Activated naive CD8-positive, alpha-beta T cell treated with anti-CD3 and anti-CD28 coated beads for 36 hours (primary cell): ENCODE results near the gene SPDYE1. TPM values are rescaled to one million over a fixed set of nuclear protein-coding genes. Genes with fewer than 3 reads are reported as not detected.
A peak's percentile ranks its signal among the peaks of the same experiment; 100 is the strongest.

Experiments
- DNase-seq: peaks from one replicate; pipeline ENCODE4 v3.0.0; 2021
- H3K27ac Mint-ChIP-seq: one replicate; pipeline ENCODE4 v1.8.0; 2022; ENCODE audit warnings: mild to moderate bottlenecking, moderate library complexity, mixed read lengths
- H3K27me3 Mint-ChIP-seq: one replicate; pipeline ENCODE4 v1.8.0; 2022; ENCODE audit warnings: mild to moderate bottlenecking, mixed read lengths
- H3K36me3 Mint-ChIP-seq: one replicate; pipeline ENCODE4 v1.8.0; 2021; ENCODE audit warnings: mild to moderate bottlenecking, mixed read lengths
- H3K4me1 Mint-ChIP-seq: one replicate; pipeline ENCODE4 v1.8.0; 2021; ENCODE audit warnings: mixed read lengths
- H3K4me3 Mint-ChIP-seq: one replicate; pipeline ENCODE4 v1.8.0; 2022; ENCODE audit warnings: mild to moderate bottlenecking, moderate library complexity, mixed read lengths
- H3K9me3 Mint-ChIP-seq: one replicate; pipeline ENCODE4 v1.8.0; 2022; ENCODE audit warnings: mixed read lengths
- total RNA-seq, 2 experiments: library from RNA; stranded (reverse); gene quantifications; one replicate each; pipeline ENCODE4 v1.2.3, GENCODE V29; 2021

Gene SPDYE1
- total RNA-seq, 2 experiments from 2014 or later = not detected

DNA sequence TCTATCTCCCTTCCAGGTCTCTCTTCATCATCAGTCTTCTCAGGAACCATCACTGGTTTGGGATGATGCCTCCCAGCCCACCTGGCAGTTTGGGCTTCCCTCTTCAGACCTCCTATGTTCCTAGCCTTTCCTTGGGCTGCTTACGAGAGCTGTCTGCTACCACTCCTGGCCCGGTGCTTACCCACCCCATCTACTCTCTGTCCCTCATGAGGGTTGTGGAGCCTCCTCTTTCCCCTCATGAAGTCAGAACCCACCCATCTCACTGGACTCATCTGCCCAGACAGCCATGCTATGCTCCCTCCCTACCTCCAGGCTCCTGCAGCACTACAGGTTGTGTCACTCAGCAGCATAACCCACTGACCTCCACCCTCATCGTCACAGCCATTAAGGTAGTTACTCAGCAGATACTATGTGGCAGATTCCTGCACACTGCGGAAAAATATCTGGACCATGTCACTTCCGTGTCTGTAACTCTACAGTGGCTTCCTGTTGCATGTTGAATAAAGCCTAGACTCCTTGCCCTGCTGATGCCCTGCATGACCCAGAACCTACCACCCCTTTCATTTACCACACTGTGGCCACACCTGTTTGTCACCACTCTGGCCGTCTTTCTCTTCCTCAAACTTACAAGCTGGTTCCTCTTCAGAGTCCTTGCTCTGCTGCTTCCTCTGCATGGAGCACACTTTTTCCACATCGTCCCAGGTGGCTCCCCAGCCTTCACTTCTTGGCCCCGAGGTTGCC is 48.8 kb downstream of the SPDYE1 start:
- peak overlapping the region; percentile 85 for H3K4me3 Mint-ChIP-seq
- H3K9me3 Mint-ChIP-seq = no peaks in the 10 kb centered on the region
- peak overlapping the region; percentile 87 for H3K27ac Mint-ChIP-seq
- H3K27me3 Mint-ChIP-seq = no peaks in the 10 kb centered on the region
- peaks cover 51% of the 10 kb centered on the region for H3K36me3 Mint-ChIP-seq
- H3K4me1 Mint-ChIP-seq = peaks cover 54% of the 10 kb centered on the region
- DNase-seq = no peak

DNA sequence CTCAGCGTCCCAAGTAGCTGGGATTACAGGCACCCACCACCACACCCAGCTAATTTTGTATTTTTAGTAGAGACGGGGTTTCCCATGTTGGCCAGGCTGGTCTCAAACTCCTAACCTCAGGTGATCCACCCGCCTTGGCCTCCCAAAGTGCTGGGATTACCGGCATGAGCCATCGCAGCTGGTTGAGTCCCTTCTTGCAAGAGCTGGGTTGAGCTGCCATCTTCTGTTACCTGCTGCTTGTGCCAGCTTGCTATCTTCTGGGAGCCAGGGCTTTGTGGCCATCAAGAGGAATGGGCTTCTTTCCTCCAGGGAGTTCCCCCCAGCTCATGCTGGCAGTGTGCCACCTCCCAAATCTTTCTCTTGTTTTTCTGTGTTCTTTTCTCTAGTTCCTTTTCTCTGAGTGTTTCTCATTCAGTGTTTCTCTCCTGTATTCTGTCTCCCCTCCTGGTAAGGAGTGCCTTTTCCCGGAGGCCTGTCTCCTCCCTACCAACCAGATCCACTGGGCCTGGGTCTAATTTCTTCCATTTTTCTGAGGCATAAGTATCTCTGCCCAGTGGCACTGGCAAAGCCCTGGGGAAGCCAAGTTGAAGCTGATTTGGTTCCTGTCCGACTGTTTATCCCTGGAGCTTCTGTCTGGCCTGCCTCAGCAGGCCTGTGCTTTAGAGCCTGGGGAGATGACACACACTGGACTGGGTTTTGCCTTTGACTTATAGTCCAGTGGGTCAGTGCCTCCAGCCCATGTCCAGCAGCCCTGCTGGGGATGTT is 50.5 kb downstream of the SPDYE1 start:
- no peak overlapping the region for H3K4me3 Mint-ChIP-seq
- no peak for DNase-seq
- H3K9me3 Mint-ChIP-seq = no peaks in the 10 kb centered on the region
- H3K27ac Mint-ChIP-seq = no peak overlapping the region
- no peaks in the 10 kb centered on the region for H3K27me3 Mint-ChIP-seq
- peaks cover 63% of the 10 kb centered on the region for H3K36me3 Mint-ChIP-seq
- peaks cover 62% of the 10 kb centered on the region for H3K4me1 Mint-ChIP-seq

DNA sequence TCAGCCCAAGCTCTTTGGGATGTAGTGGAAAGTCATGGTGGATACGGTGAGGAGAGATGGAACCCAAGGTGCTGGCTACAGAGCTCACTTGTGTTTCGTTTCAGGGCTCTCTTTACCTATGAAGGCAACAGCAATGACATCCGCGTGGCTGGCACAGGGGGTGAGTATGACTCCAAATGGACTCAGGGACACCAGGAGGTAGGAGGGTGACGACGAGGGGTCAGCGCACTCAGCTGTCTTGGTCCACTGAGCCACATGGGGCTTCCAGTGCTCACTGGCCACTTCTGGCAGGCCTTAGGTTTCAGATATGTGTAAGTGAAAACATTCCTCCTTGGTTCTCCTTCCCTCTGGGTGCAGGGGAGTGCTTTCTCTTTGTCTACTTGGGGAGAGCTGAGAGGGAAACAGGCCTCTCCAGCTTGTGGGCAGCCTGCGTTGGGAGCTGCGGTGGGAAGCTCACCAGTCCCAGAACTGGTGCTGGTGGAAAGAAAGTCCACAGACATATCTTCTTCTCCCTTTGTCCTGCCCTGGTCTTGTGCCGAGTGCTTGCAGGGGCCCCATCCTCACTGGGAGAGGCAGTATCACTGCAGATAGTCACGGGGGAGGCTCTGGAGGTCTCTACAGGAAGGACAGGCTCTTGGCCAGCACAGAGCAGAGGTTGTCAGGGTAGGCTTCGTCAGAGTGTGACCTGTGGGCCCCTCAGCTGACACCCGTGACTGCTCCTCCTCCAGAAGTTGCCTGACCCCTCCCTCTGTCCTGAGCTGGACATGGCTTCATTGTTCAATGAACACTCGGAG is 52.6 kb downstream of the SPDYE1 start:
- H3K36me3 Mint-ChIP-seq = peaks cover 64% of the 10 kb centered on the region
- H3K27ac Mint-ChIP-seq = peak overlapping the region; percentile 72
- no peaks in the 10 kb centered on the region for H3K9me3 Mint-ChIP-seq

DNA sequence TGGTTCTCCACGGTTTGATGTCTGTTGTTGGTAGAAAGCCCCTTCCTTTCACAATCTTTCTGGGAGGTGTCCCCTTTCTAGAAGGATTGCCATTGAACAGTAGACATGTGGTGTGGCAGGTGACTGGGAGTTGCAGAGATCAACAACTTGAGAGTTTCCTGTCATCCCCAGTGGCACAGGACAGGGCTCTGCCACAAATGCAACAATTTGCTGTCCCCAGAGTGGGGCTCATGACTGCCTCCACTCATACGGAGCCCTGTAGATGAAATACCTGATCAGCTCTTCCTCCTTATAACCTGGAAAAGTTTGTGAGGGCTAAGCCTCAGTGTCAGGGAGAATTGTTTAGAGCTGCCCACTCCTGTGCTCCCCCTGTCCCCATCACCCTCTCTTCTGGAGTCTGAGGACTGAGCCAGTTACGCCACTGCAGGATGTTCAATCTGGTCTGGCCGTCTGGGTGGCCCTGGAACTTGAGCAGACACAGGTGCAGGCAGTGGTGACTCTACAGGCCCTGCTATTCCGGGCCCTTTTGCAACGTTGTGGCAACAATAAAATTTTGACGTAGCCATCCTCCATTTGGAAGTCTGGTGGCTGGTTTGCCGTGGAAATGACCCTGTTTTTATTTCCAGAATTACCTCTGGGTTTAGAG is 53.3 kb downstream of the SPDYE1 start:
- Mint-ChIP-seq H3K4me3 (no peak overlapping the region), H3K27ac (peak overlapping the region; percentile 72), H3K4me1 (peaks cover 55% of the 10 kb centered on the region), H3K27me3 (no peaks in the 10 kb centered on the region), H3K9me3 (no peaks in the 10 kb centered on the region), H3K36me3 (peaks cover 60% of the 10 kb centered on the region)
- no peak for DNase-seq

More for the DNA sequence above, 52.6 kb downstream of the SPDYE1 start:
- DNase-seq = no peak
- Mint-ChIP-seq H3K4me3 (no peak overlapping the region), H3K27me3 (no peaks in the 10 kb centered on the region), H3K4me1 (peaks cover 55% of the 10 kb centered on the region)

DNA sequence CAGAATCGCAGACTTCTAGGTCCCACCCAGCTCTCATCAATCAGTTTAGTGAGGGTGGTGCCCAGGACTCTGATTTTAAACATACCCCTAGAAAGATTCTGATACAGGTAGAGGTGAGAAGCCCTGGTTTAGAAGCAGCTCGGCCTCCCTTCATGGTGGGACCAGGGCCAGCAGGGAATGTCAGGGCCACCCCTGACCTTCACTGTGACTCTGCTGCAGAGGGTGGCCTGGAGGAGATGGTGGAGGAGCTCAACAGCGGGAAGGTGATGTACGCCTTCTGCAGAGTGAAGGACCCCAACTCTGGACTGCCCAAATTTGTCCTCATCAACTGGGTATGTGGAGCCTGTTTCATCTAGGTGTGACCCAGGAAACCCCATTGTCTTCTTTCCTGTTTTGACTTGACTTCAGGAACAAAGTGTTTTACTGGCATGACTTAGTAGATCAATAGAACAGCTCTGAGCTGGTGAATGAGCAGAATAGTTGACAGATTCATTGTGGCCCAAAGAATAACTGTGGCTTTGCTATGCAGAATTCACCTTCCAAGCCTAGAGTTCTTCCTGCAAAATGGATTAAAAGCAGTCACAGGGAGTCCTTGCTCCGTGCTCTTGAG is 54.0 kb downstream of the SPDYE1 start:
- no peak for DNase-seq
- Mint-ChIP-seq H3K27ac (peak overlapping the region; percentile 72), H3K4me1 (peaks cover 52% of the 10 kb centered on the region), H3K27me3 (no peaks in the 10 kb centered on the region), H3K9me3 (no peaks in the 10 kb centered on the region), H3K4me3 (no peak overlapping the region), H3K36me3 (peaks cover 56% of the 10 kb centered on the region)

DNA sequence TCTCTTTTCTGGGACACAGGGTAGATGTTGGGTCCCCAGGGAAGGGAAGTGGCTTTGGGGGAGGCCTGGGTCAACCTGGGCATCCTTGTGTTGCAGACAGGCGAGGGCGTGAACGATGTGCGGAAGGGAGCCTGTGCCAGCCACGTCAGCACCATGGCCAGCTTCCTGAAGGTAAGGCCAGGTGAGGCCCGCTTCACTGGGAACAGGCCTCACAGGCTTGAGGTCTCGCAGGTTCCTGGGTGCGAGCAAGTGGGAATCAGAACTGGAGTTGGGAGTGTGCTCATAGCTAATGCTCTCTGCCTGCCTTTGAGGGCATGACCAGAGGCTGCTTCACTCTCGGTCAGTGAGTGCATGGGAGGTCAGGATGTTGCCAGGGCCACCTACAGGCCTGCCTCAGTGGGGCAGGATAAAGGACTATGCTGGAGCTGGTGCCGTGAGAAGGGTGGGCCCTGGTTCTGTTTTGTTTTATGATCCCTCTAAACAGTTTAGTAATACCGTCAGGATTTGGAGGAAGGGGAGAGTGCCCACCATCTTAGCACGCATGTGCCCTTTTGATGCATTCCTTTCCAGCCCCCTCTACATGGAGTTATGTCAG is 55.2 kb downstream of the SPDYE1 start:
- Mint-ChIP-seq H3K36me3 (peaks cover 51% of the 10 kb centered on the region), H3K4me3 (no peak overlapping the region), H3K27me3 (no peaks in the 10 kb centered on the region), H3K27ac (no peak overlapping the region), H3K4me1 (peaks cover 49% of the 10 kb centered on the region), H3K9me3 (no peaks in the 10 kb centered on the region)
- DNase-seq = no peak

DNA sequence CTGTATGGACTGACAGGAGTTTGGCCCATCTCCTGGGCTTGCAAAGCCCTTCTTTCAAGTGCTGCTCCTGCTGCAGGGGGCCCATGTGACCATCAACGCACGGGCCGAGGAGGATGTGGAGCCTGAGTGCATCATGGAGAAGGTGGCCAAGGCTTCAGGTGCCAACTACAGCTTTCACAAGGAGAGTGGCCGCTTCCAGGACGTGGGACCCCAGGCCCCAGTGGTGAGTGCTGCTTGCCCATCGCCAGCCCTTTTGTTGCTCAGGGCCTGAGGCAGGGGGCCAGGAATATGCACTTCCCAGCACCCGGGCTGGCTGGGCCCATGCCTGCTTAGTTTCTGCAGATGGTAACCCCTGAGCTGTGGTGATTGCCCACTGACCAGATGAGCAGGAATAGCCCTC is 59.0 kb downstream of the SPDYE1 start:
- DNase-seq = no peak
- Mint-ChIP-seq H3K9me3 (no peaks in the 10 kb centered on the region), H3K27ac (no peak overlapping the region), H3K4me1 (peaks cover 47% of the 10 kb centered on the region), H3K36me3 (peaks cover 42% of the 10 kb centered on the region), H3K27me3 (no peaks in the 10 kb centered on the region), H3K4me3 (no peak overlapping the region)

DNA sequence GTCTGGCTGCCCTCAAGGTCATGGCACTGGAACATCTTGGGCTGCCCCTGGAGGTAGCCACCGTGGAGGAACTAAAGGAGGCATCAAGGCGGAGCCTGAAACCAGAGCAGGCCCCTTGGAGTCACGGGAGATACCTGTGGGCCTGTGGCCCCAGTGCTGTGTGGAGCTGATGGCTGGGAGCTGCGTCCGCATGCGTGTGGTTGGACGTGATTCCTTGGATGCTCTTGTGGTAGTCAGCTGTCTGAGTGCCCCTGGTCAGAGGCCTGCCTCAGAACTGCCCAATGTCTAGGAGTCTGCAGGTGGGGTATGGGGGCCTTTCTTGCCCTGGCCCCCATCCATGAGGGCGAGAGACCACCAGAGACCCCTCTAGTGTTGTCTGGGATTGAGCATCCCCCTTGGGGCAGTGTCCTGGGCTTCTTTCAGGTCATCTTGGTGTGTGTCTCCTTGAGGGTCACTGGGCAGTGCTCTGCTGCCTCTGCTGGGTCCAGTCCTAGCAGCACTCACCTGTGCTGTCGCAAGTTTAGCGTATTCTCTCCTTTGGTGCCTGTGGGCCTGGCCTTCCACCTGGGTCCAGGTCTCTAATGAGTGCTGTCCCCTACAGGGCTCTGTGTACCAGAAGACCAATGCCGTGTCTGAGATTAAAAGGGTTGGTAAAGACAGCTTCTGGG is 59.6 kb downstream of the SPDYE1 start:
- Mint-ChIP-seq H3K27me3 (no peaks in the 10 kb centered on the region), H3K4me1 (peaks cover 43% of the 10 kb centered on the region), H3K36me3 (peaks cover 38% of the 10 kb centered on the region), H3K4me3 (no peak overlapping the region), H3K27ac (peak overlapping the region; percentile 69), H3K9me3 (no peaks in the 10 kb centered on the region)
- DNase-seq = no peak

DNA sequence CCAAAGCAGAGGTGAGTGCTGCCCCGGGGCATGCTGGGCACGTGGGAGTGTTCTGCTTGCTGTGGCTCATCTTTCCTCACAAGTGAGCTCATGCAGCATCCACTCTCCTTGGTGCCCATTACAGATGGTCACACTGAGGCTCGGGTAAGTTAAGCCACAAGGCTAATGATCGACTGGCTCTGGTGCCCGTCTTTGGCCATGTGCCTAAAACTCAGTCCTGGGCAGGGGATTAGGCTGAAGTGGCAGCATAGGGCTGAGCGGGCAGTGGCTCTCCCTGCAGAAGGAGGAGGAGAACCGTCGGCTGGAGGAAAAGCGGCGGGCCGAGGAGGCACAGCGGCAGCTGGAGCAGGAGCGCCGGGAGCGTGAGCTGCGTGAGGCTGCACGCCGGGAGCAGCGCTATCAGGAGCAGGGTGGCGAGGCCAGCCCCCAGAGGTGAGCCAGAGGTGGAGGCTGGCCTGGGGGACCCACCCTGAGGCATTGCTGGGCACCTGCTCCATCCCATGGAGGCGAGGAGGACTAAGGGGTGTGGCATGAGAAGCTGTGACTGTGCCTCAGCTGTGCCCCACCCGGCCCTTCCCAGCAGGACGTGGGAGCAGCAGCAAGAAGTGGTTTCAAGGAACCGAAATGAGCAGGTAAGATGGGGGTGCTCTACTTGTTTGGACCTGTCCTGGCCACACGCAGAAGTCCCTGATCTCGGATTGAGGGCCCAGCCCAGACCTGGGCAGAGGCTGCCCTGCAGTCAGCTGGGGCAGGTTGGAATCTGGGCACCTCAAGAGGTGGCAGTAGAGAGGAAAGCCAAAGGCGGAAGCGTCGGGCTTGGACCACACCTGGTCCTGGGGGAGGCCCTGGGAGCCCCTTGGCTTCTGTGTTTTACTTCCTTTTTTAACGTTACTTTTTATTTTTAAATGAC is 60.4 kb downstream of the SPDYE1 start:
- Mint-ChIP-seq H3K4me1 (peaks cover 39% of the 10 kb centered on the region), H3K27ac (peak overlapping the region; percentile 86), H3K9me3 (no peaks in the 10 kb centered on the region), H3K27me3 (no peaks in the 10 kb centered on the region), H3K4me3 (no peak overlapping the region), H3K36me3 (peaks cover 34% of the 10 kb centered on the region)
- DNase-seq = no peak

DNA sequence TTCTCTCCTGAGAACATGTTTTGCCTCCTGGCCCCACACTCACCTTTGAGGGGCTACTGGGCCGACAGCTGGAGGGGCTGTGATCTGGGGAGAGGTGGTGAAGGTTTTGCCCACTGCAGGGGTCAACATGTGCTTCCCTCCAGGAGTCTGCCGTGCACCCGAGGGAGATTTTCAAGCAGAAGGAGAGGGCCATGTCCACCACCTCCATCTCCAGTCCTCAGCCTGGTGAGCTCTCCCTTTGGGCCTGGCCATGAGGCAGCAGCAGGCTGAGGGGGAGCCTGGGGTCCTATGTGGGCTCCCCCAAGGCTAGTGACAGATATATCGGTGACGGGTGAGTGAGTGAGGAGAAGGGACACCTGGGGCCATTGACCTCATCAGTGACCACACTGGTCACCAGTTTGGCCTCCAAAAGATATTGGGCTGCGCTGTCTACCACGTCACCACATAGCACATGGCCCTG is 61.1 kb downstream of the SPDYE1 start:
- Mint-ChIP-seq H3K9me3 (no peaks in the 10 kb centered on the region), H3K4me3 (no peak overlapping the region), H3K27me3 (no peaks in the 10 kb centered on the region), H3K27ac (peak overlapping the region; percentile 86), H3K36me3 (peaks cover 34% of the 10 kb centered on the region), H3K4me1 (peaks cover 39% of the 10 kb centered on the region)
- DNase-seq = no peak

DNA sequence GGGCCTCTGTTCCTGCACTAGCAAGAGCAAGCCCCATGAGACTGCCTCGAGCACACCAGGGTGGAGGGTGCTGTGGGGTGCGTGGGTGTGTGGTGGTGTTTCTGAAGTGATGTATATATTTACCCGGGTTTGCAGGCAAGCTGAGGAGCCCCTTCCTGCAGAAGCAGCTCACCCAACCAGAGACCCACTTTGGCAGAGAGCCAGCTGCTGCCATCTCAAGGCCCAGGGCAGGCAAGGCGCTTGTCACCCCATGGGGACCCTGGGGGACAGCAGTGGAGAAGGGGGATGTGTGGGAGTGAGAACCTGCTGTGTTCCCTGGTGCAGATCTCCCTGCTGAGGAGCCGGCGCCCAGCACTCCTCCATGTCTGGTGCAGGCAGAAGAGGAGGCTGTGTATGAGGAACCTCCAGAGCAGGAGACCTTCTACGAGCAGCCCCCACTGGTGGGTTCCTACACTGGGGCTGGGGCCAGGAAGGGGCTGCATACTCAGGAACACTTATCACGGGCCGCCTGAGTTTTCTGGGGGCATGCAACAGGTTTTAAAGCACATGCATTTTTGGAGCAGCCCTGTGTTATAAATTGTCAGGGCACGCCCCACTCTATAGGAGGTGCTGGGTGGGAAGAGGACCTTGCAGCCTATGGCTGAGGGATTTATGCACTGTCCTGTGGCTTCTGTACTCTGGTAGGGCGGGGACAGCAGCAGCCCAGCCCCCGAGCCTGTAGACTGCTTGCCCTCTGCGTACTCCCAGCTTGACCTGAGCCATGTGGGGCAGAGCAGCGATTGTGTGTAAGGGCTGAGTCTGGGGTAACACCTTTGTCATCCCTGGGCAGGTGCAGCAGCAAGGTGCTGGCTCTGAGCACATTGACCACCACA is 61.8 kb downstream of the SPDYE1 start:
- Mint-ChIP-seq H3K27me3 (no peaks in the 10 kb centered on the region), H3K27ac (peak overlapping the region; percentile 86), H3K4me1 (peaks cover 39% of the 10 kb centered on the region), H3K36me3 (peaks cover 34% of the 10 kb centered on the region), H3K9me3 (no peaks in the 10 kb centered on the region), H3K4me3 (no peak overlapping the region)
- peak; percentile 55 for DNase-seq
